ENCODE data around the gene CORO1C. TPM values are rescaled to one million over a fixed set of nuclear protein-coding genes. Genes with fewer than 3 reads are reported as not detected.

Gene CORO1C
- total and polyA plus RNA-seq, 4 donors, result 23.2 to 58.6 (median 41.9) TPM

GRCh38 chr12:108664338-108665258 lies 66.7 kb downstream of the CORO1C start:
- H3K9ac ChIP-seq (ENCODE audit: low read depth in 1 of 2, low read length in 2 of 2), result peak overlapping the region in 1 of 2 donors; percentile 71
- peaks cover 0 to 3% (median 0%) of the 10 kb centered on the region in 4 donors for H3K36me3 ChIP-seq (ENCODE audit: control insufficient read depth in 4 of 4, insufficient read depth in 3 of 4, low read depth in 1 of 4, low read length in 3 of 4)
- H3K9me3 ChIP-seq (ENCODE audit: control insufficient read depth in 4 of 4, low read length in 3 of 4), result no peaks in the 10 kb centered on the region
- peaks cover 3 to 29% (median 22%) of the 10 kb centered on the region in 4 donors for H3K4me1 ChIP-seq (ENCODE audit: control insufficient read depth in 4 of 4, insufficient read depth in 4 of 4, low read length in 3 of 4)
- WGBS, result 4% methylated on average over 5 of the region's 5 CpGs
- peak; percentile 82 for DNase-seq (ENCODE audit: low spot score)
- TF ChIP-seq YY1 (IDR thresholded peaks at IDR 0.05) (peak; percentile 90), ATF3 (IDR thresholded peaks at IDR 0.05) (peak; percentile 95), FOXA1 (IDR thresholded peaks at IDR 0.05) (peak; percentile 56), JUND (IDR thresholded peaks at IDR 0.05) (peak; percentile 96 to 97), RXRA (IDR thresholded peaks at IDR 0.05) (peak; percentile 87 to 88), REST (IDR thresholded peaks at IDR 0.05) (peak; percentile 67), CTCF (IDR thresholded peaks at IDR 0.05; ENCODE audit: low read depth, low read length, missing input control) (peak; percentile 99), EGR1 (IDR thresholded peaks at IDR 0.05; ENCODE audit: low read depth in 2 of 2) (peak in 1 of 2 donors; percentile 69), FOXA2 (IDR thresholded peaks at IDR 0.05) (peak; percentile 40), NR2F2 (IDR thresholded peaks at IDR 0.05) (peak; percentile 96), HNF4A (conservative IDR thresholded peaks at IDR 0.05) (peak; percentile 85 to 93), SP1 (IDR thresholded peaks at IDR 0.05) (peak; percentile 79), ZBTB33 (IDR thresholded peaks at IDR 0.05) (no peak), TAF1 (conservative IDR thresholded peaks at IDR 0.05) (peak; percentile 17), HNF4G (IDR thresholded peaks at IDR 0.05) (peak; percentile 80), MAX (IDR thresholded peaks at IDR 0.05) (peak; percentile 59), RAD21 (IDR thresholded peaks at IDR 0.05) (peak; percentile 99 to 100), GABPA (IDR thresholded peaks at IDR 0.05 in 1 of 2, conservative IDR thresholded peaks at IDR 0.05 in 1 of 2) (peak in 1 of 2 donors; percentile 41)
- no peaks in the 10 kb centered on the region for H3K27me3 ChIP-seq (ENCODE audit: control insufficient read depth in 4 of 4, insufficient read depth in 4 of 4, low read length in 3 of 4)
- peak overlapping the region; percentile 88 for H3K27ac ChIP-seq (ENCODE audit: low read depth in 1 of 2, low read length in 2 of 2)
- H3K4me3 ChIP-seq (ENCODE audit: low read depth in 1 of 3, low read length in 3 of 3), result no peak overlapping the region

Measured in liver (tissue), 9 donors.